Uterus (tissue), 2 donors: Measurements from ENCODE around the gene ZNF462.

Source experiments
- CTCF ChIP-seq, 4 experiments: fragments of 200-600 bp in 2 of 4; fragments of 450-650 bp in 2 of 4; sonication (generic) in 2 of 4; IDR thresholded peaks; one replicate each; pipeline ENCODE4 v1.5.1; 2016 to 2019; ENCODE audit warnings: antibody characterized with exemption in 4 of 4, mild to moderate bottlenecking in 2 of 4, moderate library complexity in 1 of 4
- POLR2A ChIP-seq, 2 donors: fragments of 450-650 bp; IDR thresholded peaks; one replicate each; pipeline ENCODE4 v1.6.1; 2016; ENCODE audit warnings: antibody characterized with exemption in 2 of 2, mild to moderate bottlenecking in 1 of 2, moderate library complexity in 1 of 2

DNA sequence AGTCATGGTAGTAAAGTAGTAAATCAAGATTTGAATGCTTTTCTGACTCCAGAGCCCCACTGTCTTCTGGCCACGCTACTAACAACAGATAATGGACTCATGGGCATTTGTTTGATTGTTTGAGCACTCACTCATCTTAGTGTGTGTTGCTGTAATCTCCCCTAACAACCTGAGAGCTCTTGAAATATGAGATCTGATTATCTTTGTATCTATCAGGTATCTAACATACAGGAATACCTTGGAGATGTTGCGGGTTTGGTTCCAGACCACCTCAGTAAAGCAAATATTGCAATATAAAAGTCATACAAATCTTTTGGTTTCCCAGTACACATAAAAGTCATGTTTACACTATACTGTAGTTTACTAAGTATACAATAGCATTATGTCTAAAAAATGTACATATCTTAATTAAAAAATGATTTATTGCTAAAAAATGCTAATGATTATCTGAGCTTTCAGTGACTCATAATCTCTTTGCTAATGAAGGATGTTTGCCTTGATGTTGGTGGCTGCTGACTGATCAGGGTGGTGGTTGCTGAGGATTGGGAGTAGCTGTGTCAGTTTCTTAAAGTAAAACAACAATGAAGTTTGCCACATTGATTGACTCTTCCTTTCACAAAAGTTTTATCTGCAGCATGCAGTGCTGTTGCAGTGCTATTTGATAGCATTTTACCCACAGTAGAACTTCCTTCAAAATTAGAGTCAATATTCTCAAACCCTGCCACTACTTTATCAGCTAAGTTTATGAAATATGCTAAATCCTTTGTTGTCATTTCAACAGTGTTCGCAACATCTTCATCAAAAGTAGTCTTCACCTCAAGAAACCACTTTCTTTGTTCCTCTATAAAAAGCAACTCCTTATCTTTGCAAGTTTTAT lies 92.2 kb downstream of the ZNF462 start:
- TF ChIP-seq CTCF (IDR thresholded peaks at IDR 0.05) (no peak), POLR2A (IDR thresholded peaks at IDR 0.05) (no peak)
